MM.1S (cell line): Measurements from ENCODE around the gene KRTAP12-4.

ENCODE experiments used
- CTCF ChIP-seq: fragments of 300-600 bp; sonication (generic); IDR thresholded peaks from 2 replicates; pipeline ENCODE4 v1.5.1; 2016; ENCODE audit warnings: antibody characterized with exemption, low read length, mixed read lengths
- EZH2 ChIP-seq: fragments of 300-600 bp; sonication (generic); optimal IDR thresholded peaks from 2 replicates; pipeline ENCODE3; 2017; ENCODE audit warnings: low read depth, mild to moderate bottlenecking, antibody characterized with exemption, low read length, mixed read lengths

- TF ChIP-seq CTCF, result no peak
- no peak for TF ChIP-seq EZH2
These were observed 42.9 kb downstream of the KRTAP12-4 start for GRCh38 chr21:44611551-44611950.
